Measurements from ENCODE around the gene ACVR1B.

Gene ACVR1B

DNA sequence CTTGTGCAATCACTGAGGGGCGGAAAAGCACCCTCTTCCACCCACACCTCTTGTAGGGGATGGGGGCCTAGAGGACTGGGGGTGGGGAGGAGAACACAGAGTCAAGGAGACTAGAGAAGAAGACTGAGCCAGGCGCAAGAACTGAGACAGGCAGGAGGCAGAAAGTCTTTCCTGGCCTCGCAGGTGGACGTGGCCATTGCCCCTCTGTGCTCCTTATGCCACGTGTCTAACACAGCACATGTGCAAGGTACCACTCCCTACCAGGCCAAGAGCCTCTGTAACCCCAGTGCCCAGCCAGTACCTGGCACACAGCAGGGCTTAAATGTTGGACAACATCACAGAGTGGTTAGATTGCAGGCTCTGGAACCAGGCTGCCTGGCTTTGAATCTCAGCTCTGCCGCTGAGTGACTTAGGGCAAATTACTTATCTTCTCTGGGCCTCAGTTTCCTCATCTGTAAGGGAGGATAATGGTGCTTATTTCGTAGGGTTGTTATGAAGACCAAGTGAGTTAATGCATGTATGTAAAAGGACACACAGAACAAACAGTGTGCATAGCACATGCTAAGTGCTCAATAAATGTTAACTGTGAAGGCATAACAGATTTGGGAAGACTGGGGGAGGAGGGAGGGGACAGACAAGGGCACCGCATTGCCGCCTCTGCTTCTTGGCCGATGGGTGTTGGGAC is 53.9 kb downstream of the ACVR1B start:
- DNase-seq (ENCODE audit: low spot score): no peak

- no peak for DNase-seq (ENCODE audit: low spot score)
Measured at GRCh38 chr12:52005903-52006703, 54.6 kb downstream of the ACVR1B start.

GRCh38 chr12:52006726-52007157 is 55.2 kb downstream of the ACVR1B start, which contains the start of gene TAMALIN:
Gene TAMALIN, plus strand, starts transcription at chr12:52006946. Its CDS starts 74 bp downstream, at chr12:52007020.
- DNase-seq (ENCODE audit: low spot score): no peak

GRCh38 chr12:52007158-52007921 is 55.8 kb downstream of the ACVR1B start:
- no peak for DNase-seq (ENCODE audit: low spot score)

DNA sequence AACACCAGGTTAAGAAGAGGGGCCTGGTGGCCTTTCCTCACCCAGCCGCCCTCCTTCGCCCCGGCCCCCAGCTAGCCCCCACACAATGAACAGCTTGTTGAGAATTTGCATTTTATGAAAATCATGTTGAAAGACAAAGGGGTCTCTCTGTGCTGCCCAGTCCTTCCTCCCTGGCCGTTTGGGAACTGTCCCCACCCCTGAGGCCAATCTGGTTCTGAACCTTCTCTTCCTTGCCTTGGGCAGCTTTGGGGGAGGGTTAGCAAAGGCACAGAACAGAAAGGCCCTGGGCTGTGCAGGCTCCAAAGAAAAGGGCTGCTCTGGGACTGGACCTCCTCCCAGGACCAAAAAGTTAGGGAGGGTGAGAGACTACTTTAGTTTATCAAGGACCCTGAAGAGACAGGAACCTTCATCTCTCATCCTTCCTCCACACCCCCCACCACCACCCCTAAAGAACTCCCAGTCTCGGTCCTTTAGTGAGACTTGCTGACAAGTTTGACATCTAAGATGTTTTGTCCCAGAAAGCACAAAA is 56.5 kb downstream of the ACVR1B start:
- no peak for DNase-seq (ENCODE audit: low spot score)

DNA sequence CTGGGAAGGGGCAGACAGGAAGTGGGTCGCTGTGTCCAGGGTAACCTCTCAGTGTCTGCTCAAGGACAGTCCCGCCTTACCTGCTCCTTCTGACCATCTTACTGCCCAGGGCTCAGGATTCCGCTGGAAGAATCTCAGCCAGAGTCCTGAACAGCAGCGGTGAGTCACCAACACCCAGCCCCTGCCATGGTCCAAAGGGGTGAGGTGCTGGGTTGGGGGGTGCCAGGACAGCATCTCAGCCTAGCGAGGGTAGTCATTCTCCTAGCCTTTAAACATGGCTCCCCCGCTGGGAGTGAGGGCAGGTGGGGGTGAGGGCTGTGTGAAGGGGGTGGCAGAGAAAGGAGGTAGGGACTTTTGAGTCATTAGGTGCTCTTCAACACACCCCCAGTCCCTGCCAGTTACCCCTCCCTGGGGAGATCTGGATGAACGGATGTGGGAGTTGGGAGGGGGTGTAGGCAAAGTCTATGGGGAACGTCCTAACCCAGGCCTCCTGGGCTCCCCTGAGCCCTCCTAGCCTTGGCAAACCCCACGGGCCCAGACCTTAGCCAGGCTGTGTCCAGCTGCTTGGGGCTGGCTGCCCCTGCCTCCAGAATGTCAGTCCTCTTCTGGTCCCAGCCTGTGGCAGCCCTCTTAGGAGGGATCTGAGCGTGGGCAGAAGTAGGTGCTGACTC is 57.7 kb downstream of the ACVR1B start:
- DNase-seq (ENCODE audit: low spot score): no peak

DNA sequence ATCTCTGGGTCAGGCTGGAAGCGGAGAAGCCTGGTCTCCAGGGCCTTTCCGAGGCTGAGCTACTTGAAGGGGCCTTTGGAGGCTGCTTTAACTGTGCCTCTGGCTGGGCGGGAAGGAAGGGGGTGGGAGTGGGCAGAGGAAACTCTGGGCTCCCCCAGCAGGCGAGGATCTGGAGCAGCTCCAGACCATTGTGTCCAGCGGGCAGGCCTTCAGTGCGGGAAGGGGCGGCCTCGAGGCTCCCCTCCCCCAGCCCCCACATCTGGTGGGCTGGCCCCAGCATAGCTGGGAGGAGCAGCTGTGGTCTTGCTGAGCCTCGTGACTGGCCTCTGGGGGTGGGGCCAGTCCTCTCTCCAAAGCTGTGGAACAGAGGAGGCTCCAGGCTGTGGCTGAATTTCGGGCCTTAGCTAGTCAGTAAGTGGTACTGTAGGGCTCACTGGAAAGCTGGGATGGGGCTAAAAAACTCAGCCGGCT is 58.7 kb downstream of the ACVR1B start:
- DNase-seq (ENCODE audit: low spot score): no peak

DNA sequence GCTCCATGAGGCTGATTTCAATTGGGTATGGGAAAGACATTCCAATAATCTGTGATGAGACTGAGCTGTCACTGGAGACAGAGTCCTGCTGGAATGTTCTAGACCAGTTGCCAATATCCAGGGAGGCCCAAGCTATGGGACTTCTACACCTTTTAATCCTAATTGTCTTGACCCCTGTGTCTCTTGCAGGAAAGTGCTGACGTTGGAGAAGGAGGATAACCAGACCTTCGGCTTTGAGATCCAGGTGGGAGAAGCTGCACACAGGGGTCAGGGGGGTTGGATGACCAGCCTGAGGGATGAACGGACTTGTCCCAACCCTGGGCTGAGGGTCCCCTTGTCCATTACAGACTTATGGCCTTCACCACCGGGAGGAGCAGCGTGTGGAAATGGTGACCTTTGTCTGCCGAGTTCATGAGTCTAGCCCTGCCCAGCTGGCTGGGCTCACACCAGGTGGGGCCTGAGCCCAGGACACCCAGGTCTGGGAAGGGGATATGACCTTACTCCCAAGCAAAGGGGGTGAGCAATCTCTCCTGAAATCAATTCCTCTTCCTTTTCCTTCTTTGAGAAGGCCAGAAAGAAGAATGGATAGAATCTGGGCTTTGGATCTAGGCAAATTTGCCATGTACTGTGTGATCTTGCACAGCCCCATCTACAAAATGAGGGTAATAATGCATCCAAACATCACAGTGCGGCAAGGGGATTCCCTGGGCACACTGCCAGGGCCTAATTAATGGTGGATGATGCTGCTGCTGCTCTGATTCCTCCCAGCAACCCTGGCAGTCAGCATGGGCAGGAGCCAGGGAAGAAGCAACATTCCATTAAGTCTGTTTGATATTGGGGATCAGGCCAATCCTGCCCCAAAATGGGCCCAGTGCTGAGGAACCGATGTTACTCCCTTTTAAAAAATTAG is 59.4 kb downstream of the ACVR1B start:
- DNase-seq (ENCODE audit: low spot score): no peak

- DNase-seq (ENCODE audit: low spot score): no peak
Measured at GRCh38 chr12:52011602-52012214, 60.2 kb downstream of the ACVR1B start.

DNA sequence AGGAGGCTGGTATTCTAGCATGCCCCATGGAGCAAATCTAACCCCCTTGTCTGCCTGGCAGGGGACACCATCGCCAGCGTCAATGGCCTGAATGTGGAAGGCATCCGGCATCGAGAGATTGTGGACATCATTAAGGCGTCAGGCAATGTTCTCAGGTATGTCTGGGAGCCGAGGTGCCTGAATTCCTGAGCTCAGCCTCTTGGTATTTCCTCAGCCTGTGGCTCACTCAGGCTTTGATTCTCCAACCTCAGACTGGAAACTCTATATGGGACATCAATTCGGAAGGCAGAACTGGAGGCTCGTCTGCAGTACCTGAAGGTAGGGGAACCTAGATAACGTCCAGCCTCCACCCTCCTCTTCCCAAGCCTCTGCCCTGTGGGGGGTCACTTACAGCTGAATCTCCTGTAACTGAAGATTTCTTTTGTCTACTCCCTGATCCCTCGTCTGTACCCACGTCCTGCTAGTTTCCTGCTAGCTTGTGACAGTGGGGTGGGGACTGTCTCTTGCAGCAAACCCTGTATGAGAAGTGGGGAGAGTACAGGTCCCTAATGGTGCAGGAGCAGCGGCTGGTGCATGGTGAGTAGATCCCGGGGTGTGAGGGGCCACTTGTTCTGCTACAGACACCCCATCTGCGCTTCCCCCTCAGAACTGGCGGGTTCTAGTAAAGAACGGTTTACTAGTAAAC is 62.3 kb downstream of the ACVR1B start:
- no peak for DNase-seq (ENCODE audit: low spot score)

DNA sequence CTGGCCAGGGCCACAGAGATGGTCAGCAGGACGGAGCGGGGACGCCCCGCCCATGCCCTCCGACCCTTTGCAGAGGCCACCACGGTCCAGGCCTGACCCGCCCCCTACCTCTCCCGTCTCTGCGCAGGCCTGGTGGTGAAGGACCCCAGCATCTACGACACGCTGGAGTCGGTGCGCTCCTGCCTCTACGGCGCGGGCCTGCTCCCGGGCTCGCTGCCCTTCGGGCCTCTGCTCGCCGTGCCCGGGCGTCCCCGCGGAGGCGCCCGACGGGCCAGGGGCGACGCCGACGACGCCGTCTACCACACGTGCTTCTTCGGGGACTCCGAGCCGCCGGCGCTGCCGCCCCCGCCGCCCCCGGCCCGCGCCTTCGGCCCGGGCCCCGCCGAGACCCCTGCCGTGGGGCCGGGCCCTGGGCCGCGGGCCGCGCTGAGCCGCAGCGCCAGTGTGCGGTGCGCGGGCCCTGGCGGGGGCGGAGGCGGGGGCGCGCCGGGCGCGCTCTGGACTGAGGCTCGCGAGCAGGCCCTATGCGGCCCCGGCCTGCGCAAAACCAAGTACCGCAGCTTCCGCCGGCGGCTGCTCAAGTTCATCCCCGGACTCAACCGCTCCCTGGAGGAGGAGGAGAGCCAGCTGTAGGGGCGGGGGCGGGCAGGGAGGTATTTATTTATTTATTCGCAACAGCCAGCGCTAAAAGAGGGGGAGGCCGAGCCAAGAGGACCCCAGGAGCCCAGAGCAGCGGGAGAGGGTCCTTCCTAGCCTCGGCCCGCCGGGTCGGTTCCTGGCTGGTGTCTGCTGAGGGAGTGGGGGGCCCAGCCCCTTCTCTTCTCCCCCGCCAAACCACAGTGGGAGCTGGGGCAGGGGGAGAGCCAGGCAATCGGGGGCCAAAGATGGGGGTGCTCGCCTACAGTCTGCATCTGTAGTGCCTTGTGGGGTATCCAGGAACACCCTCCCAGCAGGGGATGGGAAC is 63.4 kb downstream of the ACVR1B start:
- no peak for DNase-seq (ENCODE audit: low spot score)

- DNase-seq (ENCODE audit: low spot score): no peak
Measured at GRCh38 chr12:52015532-52016041, 64.1 kb downstream of the ACVR1B start.

GRCh38 chr12:52018433-52019112 is 67.1 kb downstream of the ACVR1B start:
- no peak for DNase-seq (ENCODE audit: low spot score)

GRCh38 chr12:52019113-52019770 is 67.7 kb downstream of the ACVR1B start:
- DNase-seq (ENCODE audit: low spot score): no peak

GRCh38 chr12:52020539-52021336 is 69.2 kb downstream of the ACVR1B start:
- DNase-seq (ENCODE audit: low spot score): no peak

- no peak for DNase-seq (ENCODE audit: low spot score)
Measured at GRCh38 chr12:52022841-52023181, 71.3 kb downstream of the ACVR1B start.

Data from activated CD4-positive, alpha-beta T cell treated with anti-CD3 and anti-CD28 coated beads, Interleukin-2, Interleukin-4, amounts not matched to agents 100 ng/mL and 50 ng/mL, durations not matched to agents 16 hours and 8 hours (primary cell).